Activated CD4-positive, alpha-beta T cell treated with anti-CD3 and anti-CD28 coated beads, Interleukin-2, amount 10 ng/mL, durations not matched to agents 24 days and 14 days (primary cell): ENCODE measurements around the gene CACNG6. TPM values are rescaled to one million over a fixed set of nuclear protein-coding genes. Genes with fewer than 3 reads are reported as not detected.
"Not testable (repeated sequence)": the region's sequence is repeated elsewhere in the genome, so short reads cannot be mapped to it uniquely, and the experiment has no call there.

Source experiments
- DNase-seq: peaks from one replicate; pipeline ENCODE4 v3.0.0; 2022
- H3K27ac Mint-ChIP-seq: one replicate; pipeline ENCODE4 v1.8.0; 2022; ENCODE audit warnings: mild to moderate bottlenecking, mixed read lengths
- H3K27me3 Mint-ChIP-seq: one replicate; pipeline ENCODE4 v1.8.0; 2022; ENCODE audit warnings: mixed read lengths
- H3K36me3 Mint-ChIP-seq: one replicate; pipeline ENCODE4 v1.8.0; 2022; ENCODE audit warnings: low read depth, mild to moderate bottlenecking, mixed read lengths
- H3K4me1 Mint-ChIP-seq: one replicate; pipeline ENCODE4 v1.8.0; 2021; ENCODE audit warnings: mixed read lengths
- H3K4me3 Mint-ChIP-seq: one replicate; pipeline ENCODE4 v1.8.0; 2022; ENCODE audit warnings: mild to moderate bottlenecking, moderate library complexity, mixed read lengths
- H3K9me3 Mint-ChIP-seq: one replicate; pipeline ENCODE4 v1.8.0; 2021; ENCODE audit warnings: mixed read lengths
- intact Hi-C: fragments of 100-400 bp; cut with micrococcal nuclease; formaldehyde crosslinking; loops from one replicate; pipeline ENCODE4 v1.15.1; 2023
- total RNA-seq: library from RNA; stranded (reverse); gene quantifications from 2 replicates; pipeline ENCODE4 v1.2.3, GENCODE V29; 2022

Gene CACNG6
- not detected in 2 replicates for total RNA-seq

GRCh38 chr19:53991224-53992113, at the start of gene CACNG6:
Gene CACNG6 (plus strand): TSS chr19:53991637. CDS start chr19:53992878, 1,241 bp downstream.
- Mint-ChIP-seq H3K9me3 (no peaks in the 10 kb centered on the region), H3K4me3 (no peak within 1 kb of the TSS), H3K4me1 (no peaks in the 10 kb centered on the region), H3K27me3 (peaks cover 24% of the 10 kb centered on the region), H3K27ac (no peak within 1 kb of the TSS), H3K36me3 (no peaks in the 10 kb centered on the region)
- DNase-seq: no peak
- intact Hi-C loops: no loop called here

DNA sequence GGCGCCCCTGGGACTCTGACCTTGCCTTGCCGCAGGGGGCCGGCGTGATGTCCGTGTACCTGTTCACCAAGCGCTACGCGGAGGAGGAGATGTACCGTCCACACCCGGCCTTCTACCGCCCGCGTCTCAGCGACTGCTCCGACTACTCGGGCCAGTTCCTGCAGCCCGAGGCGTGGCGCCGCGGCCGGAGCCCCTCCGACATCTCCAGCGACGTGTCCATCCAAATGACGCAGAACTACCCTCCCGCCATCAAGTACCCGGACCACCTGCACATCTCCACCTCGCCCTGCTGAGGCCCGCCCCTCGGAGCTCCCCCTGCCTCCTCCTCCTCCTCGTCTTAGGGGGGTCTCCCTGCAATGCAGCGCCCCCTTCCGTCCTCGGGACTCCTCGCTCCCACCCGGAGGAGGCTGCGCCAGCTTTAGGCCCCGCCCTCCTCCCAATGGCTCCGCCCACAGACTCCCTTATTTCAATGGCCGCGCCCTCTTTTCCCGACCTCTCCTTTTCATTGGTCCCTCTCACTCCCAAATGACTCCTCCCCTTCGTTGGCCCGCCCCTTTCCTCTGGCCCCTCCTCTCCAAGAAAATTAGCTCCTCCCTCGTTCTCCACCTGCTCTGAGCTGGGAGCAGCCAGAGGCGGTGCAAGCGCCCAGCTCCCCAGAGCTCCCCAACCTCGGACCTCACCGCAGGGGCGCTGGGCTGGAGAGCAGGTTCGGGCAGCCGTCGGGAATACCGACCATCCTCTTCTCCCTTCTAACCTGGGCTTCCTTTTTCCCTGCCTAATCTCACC, 49.2 kb upstream of the CACNG6 start:
- Mint-ChIP-seq H3K27me3 (peaks cover 25% of the 10 kb centered on the region), H3K4me3 (no peak overlapping the region), H3K9me3 (no peaks in the 10 kb centered on the region), H3K4me1 (peaks cover 1% of the 10 kb centered on the region), H3K27ac (no peak overlapping the region), H3K36me3 (no peaks in the 10 kb centered on the region)
- DNase-seq: peak; percentile 63
- intact Hi-C loops: no loop called here

- DNase-seq: no peak
- H3K4me3 Mint-ChIP-seq: no peak overlapping the region
- no peak overlapping the region for H3K27ac Mint-ChIP-seq
- no peaks in the 10 kb centered on the region for H3K36me3 Mint-ChIP-seq
- H3K9me3 Mint-ChIP-seq: no peaks in the 10 kb centered on the region
- intact Hi-C loops: no loop called here
- peaks cover 25% of the 10 kb centered on the region for H3K27me3 Mint-ChIP-seq
- H3K4me1 Mint-ChIP-seq: peaks cover 1% of the 10 kb centered on the region
Observed at GRCh38 chr19:53944416-53944815, 47.0 kb upstream of the CACNG6 start.

- H3K36me3 Mint-ChIP-seq: no peaks in the 10 kb centered on the region
- no peak for DNase-seq
- H3K27me3 Mint-ChIP-seq: peaks cover 25% of the 10 kb centered on the region
- H3K4me3 Mint-ChIP-seq: no peak overlapping the region
- no peak overlapping the region for H3K27ac Mint-ChIP-seq
- H3K9me3 Mint-ChIP-seq: no peaks in the 10 kb centered on the region
- H3K4me1 Mint-ChIP-seq: peaks cover 1% of the 10 kb centered on the region
- intact Hi-C loops: no loop called here
Observed at GRCh38 chr19:53944933-53945332, 46.5 kb upstream of the CACNG6 start.

GRCh38 chr19:53945441-53945840, 46.0 kb upstream of the CACNG6 start:
- H3K36me3 Mint-ChIP-seq: no peaks in the 10 kb centered on the region
- no peak for DNase-seq
- no peaks in the 10 kb centered on the region for H3K9me3 Mint-ChIP-seq
- no peak overlapping the region for H3K27ac Mint-ChIP-seq
- H3K27me3 Mint-ChIP-seq: peaks cover 25% of the 10 kb centered on the region
- intact Hi-C loops: no loop called here
- H3K4me3 Mint-ChIP-seq: no peak overlapping the region
- peaks cover 1% of the 10 kb centered on the region for H3K4me1 Mint-ChIP-seq

GRCh38 chr19:53945998-53946397, 45.4 kb upstream of the CACNG6 start:
- no peaks in the 10 kb centered on the region for H3K9me3 Mint-ChIP-seq
- intact Hi-C loops: no loop called here
- peaks cover 1% of the 10 kb centered on the region for H3K4me1 Mint-ChIP-seq
- no peak overlapping the region for H3K4me3 Mint-ChIP-seq
- H3K36me3 Mint-ChIP-seq: no peaks in the 10 kb centered on the region
- peaks cover 25% of the 10 kb centered on the region for H3K27me3 Mint-ChIP-seq
- H3K27ac Mint-ChIP-seq: no peak overlapping the region
- DNase-seq: no peak

- Mint-ChIP-seq H3K4me3 (no peak overlapping the region), H3K27me3 (peaks cover 14% of the 10 kb centered on the region), H3K9me3 (no peaks in the 10 kb centered on the region), H3K27ac (no peak overlapping the region), H3K36me3 (no peaks in the 10 kb centered on the region), H3K4me1 (peaks cover 1% of the 10 kb centered on the region)
- DNase-seq: no peak
- intact Hi-C loops: no loop called here
Observed at GRCh38 chr19:53947624-53948023, 43.8 kb upstream of the CACNG6 start.

DNA sequence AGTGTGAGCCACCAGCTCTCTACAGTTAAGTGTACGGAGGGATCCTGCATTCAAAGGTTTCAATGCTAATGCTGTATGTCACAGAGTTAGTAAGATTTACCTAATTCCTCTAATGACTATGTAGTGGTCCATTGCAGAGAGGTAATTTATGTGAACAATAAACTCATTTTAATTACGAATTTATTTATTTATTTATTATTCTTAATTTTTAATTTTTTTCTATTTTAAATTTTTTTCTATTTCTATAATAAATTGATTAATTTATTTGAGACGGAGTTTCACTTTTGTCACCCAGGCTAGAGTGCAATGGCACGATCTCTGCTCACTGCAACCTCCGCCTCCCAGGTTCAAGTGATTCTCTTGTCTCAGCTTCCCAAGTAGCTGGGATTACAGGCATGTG, 42.8 kb upstream of the CACNG6 start:
- H3K36me3 Mint-ChIP-seq, H3K9me3 Mint-ChIP-seq, H3K4me1 Mint-ChIP-seq, H3K27me3 Mint-ChIP-seq, H3K4me3 Mint-ChIP-seq, DNase-seq, H3K27ac Mint-ChIP-seq, intact Hi-C loops: not testable (repeated sequence)

DNA sequence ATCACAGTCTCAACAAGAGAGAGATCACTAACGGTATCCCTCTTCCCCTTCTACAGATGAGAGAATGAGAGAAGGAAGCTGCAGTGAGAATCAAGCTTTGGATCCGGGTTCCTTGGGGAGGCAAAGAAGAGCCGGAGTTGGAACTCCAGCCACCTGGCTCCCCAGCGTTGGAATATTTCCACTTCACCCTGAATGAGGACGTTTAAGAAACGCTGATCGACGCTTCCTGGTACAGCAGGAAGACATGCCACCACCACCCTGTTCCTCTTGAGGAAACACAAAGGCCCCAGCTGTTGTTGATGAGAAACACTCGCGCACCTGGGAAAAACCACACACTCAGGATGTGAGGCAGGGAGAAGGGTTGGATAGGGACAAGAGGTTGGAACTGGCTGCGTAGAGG, 40.0 kb upstream of the CACNG6 start:
- Mint-ChIP-seq H3K4me3 (no peak overlapping the region), H3K27ac (no peak overlapping the region), H3K9me3 (no peaks in the 10 kb centered on the region), H3K4me1 (no peaks in the 10 kb centered on the region), H3K27me3 (peaks cover 4% of the 10 kb centered on the region), H3K36me3 (no peaks in the 10 kb centered on the region)
- DNase-seq: no peak
- intact Hi-C loops: no loop called here

DNA sequence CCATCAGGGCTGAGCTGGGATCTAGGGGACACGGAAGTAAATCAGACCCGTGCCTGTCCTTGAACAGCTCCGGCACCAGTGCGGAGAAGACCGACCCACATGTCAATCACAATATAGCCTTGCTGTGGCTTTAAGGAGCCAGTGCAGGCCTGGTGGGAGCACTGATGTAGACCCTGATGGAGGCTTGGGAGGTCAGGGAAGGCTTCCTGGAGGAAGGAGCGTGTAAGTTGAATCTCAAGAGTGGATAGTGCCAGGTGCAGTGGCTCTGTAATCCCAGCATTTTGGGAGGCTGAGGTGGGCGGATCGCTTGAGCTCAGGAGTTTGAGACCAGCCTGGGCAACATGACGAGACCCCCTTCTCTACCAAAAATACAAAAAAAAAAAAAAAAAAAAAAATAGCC, 39.5 kb upstream of the CACNG6 start:
- no peak for DNase-seq
- Mint-ChIP-seq H3K36me3 (no peaks in the 10 kb centered on the region), H3K9me3 (no peaks in the 10 kb centered on the region), H3K4me3 (no peak overlapping the region), H3K4me1 (no peaks in the 10 kb centered on the region), H3K27me3 (peaks cover 6% of the 10 kb centered on the region), H3K27ac (no peak overlapping the region)
- intact Hi-C loops: no loop called here

GRCh38 chr19:53953383-53953782, 38.1 kb upstream of the CACNG6 start:
- Mint-ChIP-seq H3K27me3 (peaks cover 16% of the 10 kb centered on the region), H3K4me1 (no peaks in the 10 kb centered on the region), H3K9me3 (no peaks in the 10 kb centered on the region), H3K27ac (no peak overlapping the region), H3K36me3 (no peaks in the 10 kb centered on the region), H3K4me3 (no peak overlapping the region)
- intact Hi-C loops: no loop called here
- no peak for DNase-seq

DNA sequence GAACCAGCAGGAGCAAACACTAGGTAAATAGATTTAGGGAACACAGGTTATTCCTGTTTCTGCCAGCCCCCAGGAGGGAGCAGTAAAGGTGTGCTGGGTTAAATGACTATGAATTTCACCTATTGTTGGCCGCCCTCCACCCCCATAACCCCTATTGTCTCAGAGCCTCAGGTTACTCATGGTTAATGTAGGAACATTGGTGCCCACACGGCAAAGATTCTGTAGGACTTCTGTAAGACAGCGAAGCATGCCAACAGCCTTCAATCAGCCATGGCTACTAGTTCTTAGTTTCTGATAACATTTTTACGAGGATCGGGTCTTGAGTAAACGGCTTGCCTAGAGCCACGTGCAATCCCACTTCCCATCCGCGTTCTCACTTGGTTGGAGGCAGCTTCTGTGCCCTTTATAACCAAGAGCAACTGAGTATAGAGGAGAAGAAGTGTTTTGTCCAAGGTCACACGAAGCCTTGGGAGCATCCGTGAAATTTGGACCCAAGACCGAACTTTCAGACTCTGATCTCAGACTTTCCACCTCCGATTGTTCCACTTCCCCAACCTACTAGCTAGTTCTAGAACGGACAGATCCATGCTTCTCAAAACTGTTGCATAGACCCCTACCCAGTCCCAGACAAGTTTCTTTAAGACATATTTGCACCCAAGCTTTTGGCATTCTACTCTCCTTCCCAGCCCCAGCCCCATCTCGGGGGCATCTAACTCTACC, 33.8 kb upstream of the CACNG6 start:
- Mint-ChIP-seq H3K27me3 (peaks cover 50% of the 10 kb centered on the region), H3K4me1 (peaks cover 5% of the 10 kb centered on the region), H3K36me3 (no peaks in the 10 kb centered on the region), H3K9me3 (no peaks in the 10 kb centered on the region), H3K4me3 (no peak overlapping the region), H3K27ac (no peak overlapping the region)
- DNase-seq: no peak
- intact Hi-C loops: no loop called here

- no peak overlapping the region for H3K27ac Mint-ChIP-seq
- intact Hi-C loops: no loop called here
- H3K4me3 Mint-ChIP-seq: no peak overlapping the region
- H3K36me3 Mint-ChIP-seq: no peaks in the 10 kb centered on the region
- H3K27me3 Mint-ChIP-seq: peaks cover 50% of the 10 kb centered on the region
- no peaks in the 10 kb centered on the region for H3K9me3 Mint-ChIP-seq
- DNase-seq: no peak
- H3K4me1 Mint-ChIP-seq: peaks cover 5% of the 10 kb centered on the region
Observed at GRCh38 chr19:53958168-53958571, 33.3 kb upstream of the CACNG6 start.
